ENCODE data around the gene EAF1. TPM values are rescaled to one million over a fixed set of nuclear protein-coding genes. Genes with fewer than 3 reads are reported as not detected.

Gene EAF1
- total and polyA plus RNA-seq, 8 donors: 17.4 to 23.0 (median 19.9) TPM

GRCh38 chr3:15491143-15491542 lies 63.7 kb downstream of the EAF1 start:
- Histone ChIP-seq H3K36me3 (no peaks in the 10 kb centered on the region), H3K27ac (no peak overlapping the region), H3K4me3 (no peak overlapping the region), H3K4me1 (no peaks in the 10 kb centered on the region), H3K9me3 (no peaks in the 10 kb centered on the region), H3K27me3 (no peaks in the 10 kb centered on the region)
- intact Hi-C loops (cut with DNase I): no loop called here
- no peak for TF ChIP-seq CTCF (IDR thresholded peaks at IDR 0.05)
- no peak for DNase-seq
- no peak for ATAC-seq

Other genes with a start within 250 kb of the EAF1 start
- gene CAPN7, start 221.4 kb upstream of the EAF1 start, total RNA-seq: 10 to 100 TPM; 38.0 to 41.4 TPM
- 10 to 100 TPM; 46.7 to 66.5 (median 51.8) TPM for gene CAPN7, start 221.4 kb upstream of the EAF1 start, polyA plus RNA-seq (ENCODE audit: insufficient read length in 6 of 6)
- 10 to 100 TPM; 53.3 to 62.2 TPM for gene SH3BP5, start 95.0 kb upstream of the EAF1 start, total RNA-seq
- gene SH3BP5, start 95.0 kb upstream of the EAF1 start, polyA plus RNA-seq (ENCODE audit: insufficient read length in 6 of 6): 10 to 100 TPM; 57.0 to 65.5 (median 60.9) TPM
- gene METTL6, start 54 bp upstream of the EAF1 start, total RNA-seq: 10 to 100 TPM; 14.7 to 16.1 TPM
- 10 to 100 TPM; 30.2 to 37.3 (median 32.5) TPM for gene METTL6, start 54 bp upstream of the EAF1 start, polyA plus RNA-seq (ENCODE audit: insufficient read length in 6 of 6)
- gene COLQ, start 94.1 kb downstream of the EAF1 start, total RNA-seq: 1 to 10 TPM; 1.9 to 2.4 TPM
- gene COLQ, start 94.1 kb downstream of the EAF1 start, polyA plus RNA-seq (ENCODE audit: insufficient read length in 6 of 6): 10 to 100 TPM in 4 of 6 donors, 1 to 10 TPM in 2; 8.7 to 12.6 (median 10.8) TPM
- gene HACL1, start 174.0 kb downstream of the EAF1 start, total RNA-seq: 10 to 100 TPM; 15.5 to 15.6 TPM
- gene HACL1, start 174.0 kb downstream of the EAF1 start, polyA plus RNA-seq (ENCODE audit: insufficient read length in 6 of 6): 10 to 100 TPM; 17.3 to 24.6 (median 20.0) TPM
- gene BTD, start 174.1 kb downstream of the EAF1 start, total RNA-seq: 10 to 100 TPM; 16.3 to 21.2 TPM
- gene BTD, start 174.1 kb downstream of the EAF1 start, polyA plus RNA-seq (ENCODE audit: insufficient read length in 6 of 6): 10 to 100 TPM; 13.5 to 17.9 (median 16.6) TPM

Data from left lung (tissue), 10 donors.